ENCODE measurements around the gene CALU.

CALU gene

GRCh38 chr7:128699196-128699712 is 39.9 kb upstream of the CALU start:
- TF ChIP-seq CTCF (IDR thresholded peaks at IDR 0.05; ENCODE audit: low read depth, low read length), result no peak
- in situ Hi-C loops (cut with HindIII; ENCODE audit: low sequenced_read_pairs), result no loop called here
- DNase-seq (ENCODE audit: low read depth, low spot score), result no peak
- H3K4me3 ChIP-seq (ENCODE audit: low read depth, low read length), result no peak overlapping the region

- no peak overlapping the region for H3K4me3 ChIP-seq (ENCODE audit: low read depth, low read length)
- in situ Hi-C loops (cut with HindIII; ENCODE audit: low sequenced_read_pairs), result no loop called here
- no peak for TF ChIP-seq CTCF (IDR thresholded peaks at IDR 0.05; ENCODE audit: low read depth, low read length)
- DNase-seq (ENCODE audit: low read depth, low spot score), result no peak
Measured at GRCh38 chr7:128699895-128700294, 39.3 kb upstream of the CALU start.

- DNase-seq (ENCODE audit: low read depth, low spot score), result no peak
- in situ Hi-C loops (cut with HindIII; ENCODE audit: low sequenced_read_pairs), result no loop called here
- no peak for TF ChIP-seq CTCF (IDR thresholded peaks at IDR 0.05; ENCODE audit: low read depth, low read length)
- H3K4me3 ChIP-seq (ENCODE audit: low read depth, low read length), result no peak overlapping the region
Measured at GRCh38 chr7:128701062-128701785, 37.9 kb upstream of the CALU start.

- H3K4me3 ChIP-seq (ENCODE audit: low read depth, low read length), result no peak overlapping the region
- in situ Hi-C loops (cut with HindIII; ENCODE audit: low sequenced_read_pairs), result no loop called here
- DNase-seq (ENCODE audit: low read depth, low spot score), result no peak
- no peak for TF ChIP-seq CTCF (IDR thresholded peaks at IDR 0.05; ENCODE audit: low read depth, low read length)
Measured at GRCh38 chr7:128703609-128704241, 35.4 kb upstream of the CALU start.

- TF ChIP-seq CTCF (IDR thresholded peaks at IDR 0.05; ENCODE audit: low read depth, low read length), result no peak
- H3K4me3 ChIP-seq (ENCODE audit: low read depth, low read length), result no peak overlapping the region
- in situ Hi-C loops (cut with HindIII; ENCODE audit: low sequenced_read_pairs), result no loop called here
- no peak for DNase-seq (ENCODE audit: low read depth, low spot score)
Measured at GRCh38 chr7:128705891-128706333, 33.2 kb upstream of the CALU start.

DNA sequence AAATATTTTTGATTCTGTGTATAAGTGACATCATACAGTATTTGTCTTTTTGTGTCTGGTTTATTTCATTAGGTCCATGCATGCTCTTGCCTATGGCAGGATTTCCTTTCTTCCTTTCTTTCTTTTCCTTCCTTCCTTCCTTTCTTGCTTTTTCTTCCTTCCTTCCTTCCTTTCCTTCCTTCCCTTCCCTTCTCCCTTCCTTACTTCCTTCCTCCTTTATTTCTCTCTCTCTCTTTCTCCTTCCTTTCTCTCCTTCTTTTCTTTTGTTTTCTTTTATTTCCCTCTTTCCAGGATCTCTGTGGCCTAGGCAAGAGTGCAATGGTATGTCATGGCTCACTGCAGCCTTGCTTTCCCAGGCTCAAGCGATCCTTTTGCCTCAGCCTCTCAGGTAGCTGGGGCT is 31.4 kb upstream of the CALU start:
- no peak overlapping the region for H3K4me3 ChIP-seq (ENCODE audit: low read depth, low read length)

More for the DNA sequence above, 31.4 kb upstream of the CALU start:
- in situ Hi-C loops (cut with HindIII; ENCODE audit: low sequenced_read_pairs), result no loop called here
- TF ChIP-seq CTCF (IDR thresholded peaks at IDR 0.05; ENCODE audit: low read depth, low read length), result no peak
- no peak for DNase-seq (ENCODE audit: low read depth, low spot score)
